Right atrium auricular region (tissue), 2 donors: ENCODE data around the gene CD164L2. TPM values are rescaled to one million over a fixed set of nuclear protein-coding genes. Genes with fewer than 3 reads are reported as not detected.
A peak's percentile ranks its signal among the peaks of the same experiment; 100 is the strongest.

ENCODE experiments used
- DNase-seq: peaks from one replicate; pipeline ENCODE4 v3.0.0-alpha.2; 2019; ENCODE audit warnings: low spot score
- H3K27ac ChIP-seq, 2 donors: fragments of 200-600 bp; sonication (generic); 1 replicate in 1 of 2; 2 replicates in 1 of 2; pipeline ENCODE4 v1.5.1; 2016 to 2019
- H3K27me3 ChIP-seq, 2 donors: fragments of 200-600 bp; sonication (generic); one replicate each; pipeline versions ENCODE4 v1.5.1 to v1.6.0; 2017 to 2019
- H3K36me3 ChIP-seq: fragments of 200-600 bp; sonication (generic); one replicate; pipeline ENCODE4 v1.5.1; 2016
- H3K4me1 ChIP-seq, 2 donors: fragments of 200-600 bp; sonication (generic); one replicate each; pipeline versions ENCODE4 v1.5.1 to v1.6.0; 2017 to 2019
- H3K4me3 ChIP-seq, 2 donors: fragments of 200-600 bp; sonication (generic); 1 replicate in 1 of 2; 2 replicates in 1 of 2; pipeline ENCODE4 v1.5.1; 2017 to 2019; ENCODE audit warnings: mild to moderate bottlenecking in 1 of 2, moderate library complexity in 1 of 2
- H3K9me3 ChIP-seq, 2 donors: fragments of 200-600 bp; sonication (generic); one replicate each; pipeline ENCODE4 v1.5.1; 2019
- CTCF ChIP-seq, 2 donors: fragments of 200-600 bp; sonication (generic); IDR thresholded peaks; one replicate each; pipeline ENCODE4 v1.5.1; 2019; ENCODE audit warnings: antibody characterized with exemption in 2 of 2
- total RNA-seq, 2 donors: library from RNA; depleted of rRNA; stranded (reverse); fragments of >200 nt; gene quantifications; one replicate each; pipeline ENCODE4 v1.1.0, GENCODE V29; 2016

Gene CD164L2
- total RNA-seq, 2 donors from 2014 or later = not detected

GRCh38 chr1:27363766-27364695 lies 19.1 kb downstream of the CD164L2 start:
- no peak for TF ChIP-seq CTCF (IDR thresholded peaks at IDR 0.05)
- DNase-seq = no peak
- Histone ChIP-seq H3K36me3 (peaks cover 56% of the 10 kb centered on the region), H3K27ac (no peak overlapping the region), H3K27me3 (no peaks in the 10 kb centered on the region), H3K4me1 (peaks cover 0 to 39% of the 10 kb centered on the region in 2 donors), H3K9me3 (no peaks in the 10 kb centered on the region), H3K4me3 (no peak overlapping the region)

- Histone ChIP-seq H3K9me3 (no peaks in the 10 kb centered on the region), H3K36me3 (peaks cover 80% of the 10 kb centered on the region), H3K4me1 (peaks cover 0 to 28% of the 10 kb centered on the region in 2 donors), H3K27me3 (no peaks in the 10 kb centered on the region), H3K27ac (no peak overlapping the region), H3K4me3 (no peak overlapping the region)
- no peak for TF ChIP-seq CTCF (IDR thresholded peaks at IDR 0.05)
- DNase-seq = no peak
Measured at GRCh38 chr1:27361553-27361952, 21.6 kb downstream of the CD164L2 start.

DNA sequence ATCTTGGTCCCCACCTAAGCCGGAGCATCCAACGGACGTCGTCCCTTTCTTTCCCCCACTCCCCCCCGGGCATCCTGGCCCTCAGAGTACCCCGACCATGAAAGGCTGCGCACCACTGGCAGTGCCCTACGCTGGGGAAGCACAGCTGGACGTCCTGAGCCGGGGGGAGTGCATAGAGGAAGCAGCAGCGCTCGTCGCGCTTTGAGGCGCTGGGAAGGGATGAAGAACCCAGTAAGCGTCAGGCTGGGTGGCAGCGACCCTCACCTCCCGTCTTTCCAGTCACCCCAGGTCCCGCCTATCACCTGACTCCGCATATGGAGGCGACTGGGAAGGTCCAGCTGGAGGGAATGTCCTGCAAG lies 22.1 kb downstream of the CD164L2 start:
- Histone ChIP-seq H3K36me3 (peaks cover 86% of the 10 kb centered on the region), H3K4me3 (no peak overlapping the region), H3K9me3 (no peaks in the 10 kb centered on the region), H3K27ac (no peak overlapping the region), H3K4me1 (peaks cover 0 to 28% of the 10 kb centered on the region in 2 donors), H3K27me3 (no peaks in the 10 kb centered on the region)
- TF ChIP-seq CTCF (IDR thresholded peaks at IDR 0.05) = no peak
- DNase-seq = no peak

DNA sequence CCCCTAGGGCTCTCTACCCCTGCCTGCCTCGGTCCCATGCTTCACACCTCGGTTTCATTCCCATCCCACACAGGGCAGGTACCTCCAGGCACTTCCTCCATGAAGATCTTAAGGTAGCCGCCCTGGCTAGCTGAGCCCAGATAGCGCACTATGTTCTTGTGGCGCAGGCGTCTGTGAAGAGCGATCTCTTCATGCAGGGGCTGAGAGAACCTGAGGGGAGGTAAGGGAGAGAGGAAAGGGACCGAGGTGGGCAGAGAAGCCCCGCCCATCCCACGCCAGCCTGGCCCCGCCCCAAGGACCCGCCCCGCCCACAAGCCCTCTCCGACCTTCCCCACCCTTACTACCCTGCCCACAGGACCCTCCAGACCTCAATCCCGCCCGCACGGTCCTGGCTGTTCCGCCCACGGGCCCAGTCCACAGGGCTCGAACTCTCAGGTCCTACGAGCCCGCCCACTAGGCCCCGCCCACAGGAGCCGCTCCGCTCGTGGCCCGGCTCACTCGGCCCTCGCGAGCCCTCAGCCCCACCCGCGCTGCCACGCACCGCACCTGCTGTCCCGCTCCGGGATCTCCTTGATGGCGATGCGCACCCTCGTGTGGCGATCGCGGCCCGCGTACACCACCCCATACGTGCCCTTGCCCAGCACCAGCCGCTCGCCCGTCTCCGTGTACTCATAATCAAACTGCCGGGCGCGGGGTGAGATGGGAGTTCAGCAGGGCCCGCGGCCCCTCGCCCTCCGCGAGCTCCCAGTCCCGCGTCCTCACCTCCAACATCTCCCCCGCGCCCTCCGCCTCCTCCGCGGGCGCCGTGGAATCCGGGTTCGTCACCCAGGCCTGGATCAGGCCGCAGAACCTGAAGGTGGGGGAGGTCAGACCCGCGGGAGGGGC lies 22.7 kb downstream of the CD164L2 start:
- peak overlapping the region; percentile 1 to 35 for H3K4me3 ChIP-seq
- H3K36me3 ChIP-seq = peaks cover 92% of the 10 kb centered on the region
- DNase-seq = no peak
- peaks cover 0 to 28% of the 10 kb centered on the region in 2 donors for H3K4me1 ChIP-seq
- peak overlapping the region in 1 of 2 donors; percentile 41 for H3K27ac ChIP-seq
- H3K27me3 ChIP-seq = no peaks in the 10 kb centered on the region
- H3K9me3 ChIP-seq = no peaks in the 10 kb centered on the region
- no peak for TF ChIP-seq CTCF (IDR thresholded peaks at IDR 0.05)

DNA sequence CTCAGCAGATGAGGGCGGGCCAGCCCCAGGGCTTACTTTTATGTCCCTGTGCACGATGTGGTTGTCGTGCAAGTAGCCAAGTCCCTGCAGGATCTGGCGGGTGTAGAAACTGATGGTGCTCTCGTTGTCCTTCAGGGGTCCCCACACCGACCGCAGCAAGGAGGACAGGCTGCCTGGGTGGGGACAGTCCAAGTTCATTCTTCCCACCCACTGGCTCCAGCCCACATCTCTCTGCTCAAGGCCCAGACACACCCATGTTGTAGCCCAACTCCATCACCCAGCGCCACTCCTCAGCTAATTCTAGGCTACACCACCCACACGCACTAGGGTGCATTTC lies 23.3 kb downstream of the CD164L2 start:
- Histone ChIP-seq H3K27me3 (no peaks in the 10 kb centered on the region), H3K9me3 (no peaks in the 10 kb centered on the region), H3K36me3 (peaks cover 96% of the 10 kb centered on the region), H3K4me3 (no peak overlapping the region), H3K27ac (no peak overlapping the region), H3K4me1 (peaks cover 0 to 23% of the 10 kb centered on the region in 2 donors)
- no peak for DNase-seq
- no peak for TF ChIP-seq CTCF (IDR thresholded peaks at IDR 0.05)
